Activated CD4-positive, alpha-beta T cell treated with anti-CD3 and anti-CD28 coated beads, Interleukin-2, amount 50 U/mL, for 1 hour (primary cell): ENCODE results near the gene PBXIP1.
A peak's percentile ranks its signal among the peaks of the same experiment; 100 is the strongest.
"Not testable (repeated sequence)": the region's sequence is repeated elsewhere in the genome, so short reads cannot be mapped to it uniquely, and the experiment has no call there.

Source experiments
- DNase-seq: peaks from one replicate; pipeline ENCODE4 v3.0.0-alpha.2; 2020

Gene PBXIP1

DNA sequence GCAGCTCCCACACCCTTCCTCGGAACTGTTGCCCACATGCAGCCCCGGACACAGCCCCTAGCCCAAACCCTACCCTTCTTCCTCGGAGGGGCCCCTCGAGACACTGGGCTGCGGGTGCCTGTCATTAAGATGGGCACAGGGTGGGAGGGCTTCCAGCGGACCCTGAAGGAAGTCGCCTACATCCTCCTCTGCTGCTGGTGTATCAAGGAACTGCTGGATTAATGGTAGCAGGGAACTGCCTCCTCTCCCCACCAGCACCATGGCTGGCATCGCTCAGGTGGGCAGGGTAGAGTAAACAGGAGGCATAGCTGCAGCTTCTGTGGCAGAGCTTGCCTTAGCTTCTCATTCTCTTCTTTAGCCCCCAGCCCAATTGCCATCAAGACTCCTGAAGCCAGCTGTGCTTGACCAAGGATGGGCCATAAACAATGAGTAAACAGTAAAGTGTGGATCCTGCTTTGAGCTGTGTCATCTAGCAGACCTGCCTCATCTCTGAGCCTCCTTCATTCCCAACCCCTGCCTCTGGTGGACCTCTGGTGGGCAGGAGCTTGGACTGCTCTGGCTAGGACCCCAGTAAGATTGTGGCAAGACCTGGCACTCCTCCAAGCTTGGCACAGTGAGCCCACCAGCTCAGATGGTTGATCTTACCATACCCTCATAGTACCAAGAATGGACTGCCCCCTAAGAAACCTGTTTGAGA lies 37.8 kb upstream of the PBXIP1 start, which contains the start of gene LENEP:
Gene LENEP (plus strand): TSS at position 15 of the 697 bp plus-strand sequence. CDS start 22 bp downstream, at position 37.
- no peak for DNase-seq

GRCh38 chr1:154992721-154993571 lies 37.0 kb upstream of the PBXIP1 start:
- DNase-seq: no peak

GRCh38 chr1:154990276-154990675 lies 34.4 kb upstream of the PBXIP1 start:
- DNase-seq: no peak

- no peak for DNase-seq
Observed at GRCh38 chr1:154989195-154989860, 33.4 kb upstream of the PBXIP1 start.

DNA sequence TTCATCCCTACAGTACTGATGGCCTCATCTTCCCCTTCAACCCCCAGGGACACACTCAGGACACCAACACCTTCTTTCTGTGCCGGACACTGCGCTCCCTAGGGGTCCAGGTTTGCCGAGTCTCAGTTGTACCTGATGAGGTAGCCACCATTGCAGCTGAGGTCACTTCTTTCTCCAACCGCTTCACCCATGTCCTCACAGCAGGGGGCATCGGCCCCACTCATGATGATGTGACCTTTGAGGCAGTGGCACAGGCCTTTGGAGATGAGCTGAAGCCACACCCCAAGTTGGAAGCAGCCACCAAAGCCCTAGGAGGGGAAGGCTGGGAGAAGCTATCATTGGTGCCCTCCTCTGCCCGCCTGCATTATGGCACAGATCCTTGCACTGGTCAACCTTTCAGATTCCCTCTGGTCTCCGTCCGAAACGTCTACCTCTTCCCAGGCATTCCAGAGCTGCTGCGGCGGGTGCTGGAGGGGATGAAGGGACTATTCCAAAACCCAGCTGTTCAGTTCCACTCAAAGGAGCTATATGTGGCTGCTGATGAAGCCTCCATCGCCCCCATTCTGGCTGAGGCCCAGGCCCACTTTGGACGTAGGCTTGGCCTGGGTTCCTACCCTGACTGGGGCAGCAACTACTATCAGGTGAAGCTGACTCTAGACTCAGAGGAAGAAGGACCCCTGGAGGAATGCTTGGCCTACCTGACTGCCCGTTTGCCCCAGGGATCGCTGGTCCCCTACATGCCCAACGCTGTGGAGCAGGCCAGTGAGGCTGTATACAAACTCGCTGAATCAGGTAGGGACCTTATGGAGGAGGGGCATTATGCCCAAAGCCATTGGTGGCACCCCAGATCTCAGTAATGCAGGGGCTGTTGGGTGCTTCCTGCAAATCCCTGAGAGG lies 32.4 kb upstream of the PBXIP1 start:
- no peak for DNase-seq

DNA sequence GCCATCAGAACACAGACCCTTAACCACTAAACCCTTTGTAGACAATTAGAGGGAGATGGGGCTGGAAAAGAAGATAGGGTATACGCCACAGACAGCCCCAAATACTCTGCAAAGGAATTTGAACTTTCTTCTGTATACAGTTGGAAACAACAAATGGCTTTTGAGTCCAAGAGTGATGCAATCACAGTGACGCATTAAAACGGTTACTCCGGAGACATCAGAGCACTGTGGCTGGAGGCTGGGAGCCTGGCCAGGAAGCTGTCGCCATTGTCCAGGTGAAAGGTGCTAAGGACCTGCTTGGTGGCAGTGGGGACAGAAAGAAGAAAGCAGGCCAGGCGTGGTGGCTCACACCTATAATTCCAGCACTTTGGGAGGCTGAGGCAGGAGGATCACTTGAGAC lies 31.4 kb upstream of the PBXIP1 start:
- DNase-seq: no peak

DNA sequence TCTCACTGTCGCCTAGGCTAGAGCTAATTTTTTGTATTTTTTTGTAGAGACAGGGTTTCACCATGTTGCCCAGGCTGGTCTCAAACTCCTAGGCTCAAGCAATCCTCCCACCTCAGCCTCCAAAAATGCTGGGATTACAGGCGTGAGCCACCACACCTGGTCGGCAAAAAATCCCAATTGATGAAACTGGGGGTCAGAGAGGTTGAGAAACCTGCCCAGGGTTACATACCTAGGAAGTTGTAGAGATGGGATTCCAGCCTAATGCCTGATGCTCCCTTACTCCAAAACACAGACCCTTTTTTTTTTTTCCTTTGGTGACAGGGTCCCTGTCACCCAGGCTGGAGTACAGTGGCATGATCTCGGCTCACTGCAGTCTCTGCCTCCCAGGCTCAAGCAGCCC lies 30.8 kb upstream of the PBXIP1 start:
- DNase-seq: not testable (repeated sequence)

DNA sequence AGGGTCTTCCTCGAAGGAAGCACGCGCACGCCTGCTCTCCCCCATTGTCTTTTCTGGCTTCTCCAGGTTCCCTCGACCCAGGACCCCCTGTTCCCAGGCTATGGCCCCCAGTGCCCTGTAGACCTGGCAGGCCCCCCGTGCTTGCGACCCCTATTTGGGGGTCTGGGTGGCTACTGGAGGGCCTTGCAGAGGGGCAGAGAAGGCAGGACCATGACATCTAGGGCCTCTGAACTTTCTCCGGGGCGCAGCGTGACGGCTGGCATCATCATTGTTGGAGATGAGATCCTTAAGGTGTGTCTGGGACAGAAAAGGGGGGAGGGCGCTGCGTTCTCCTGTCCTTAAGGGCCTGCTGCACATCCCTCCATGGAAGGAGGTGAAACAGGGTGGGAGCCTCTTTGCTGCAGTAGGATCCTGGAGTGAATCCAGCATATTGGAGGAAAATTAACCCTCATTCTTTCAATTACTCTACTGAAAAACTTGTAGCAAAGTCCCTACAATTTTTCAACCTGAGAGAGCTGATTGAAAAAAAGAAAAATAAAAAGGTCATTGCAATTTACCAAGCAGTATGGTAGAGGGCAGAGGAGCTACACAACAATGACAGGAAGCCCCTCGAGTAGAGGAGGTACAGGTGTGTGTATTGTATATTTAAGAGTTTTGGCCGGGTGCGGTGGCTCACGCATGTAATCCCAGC lies 28.0 kb upstream of the PBXIP1 start:
- DNase-seq: no peak

DNA sequence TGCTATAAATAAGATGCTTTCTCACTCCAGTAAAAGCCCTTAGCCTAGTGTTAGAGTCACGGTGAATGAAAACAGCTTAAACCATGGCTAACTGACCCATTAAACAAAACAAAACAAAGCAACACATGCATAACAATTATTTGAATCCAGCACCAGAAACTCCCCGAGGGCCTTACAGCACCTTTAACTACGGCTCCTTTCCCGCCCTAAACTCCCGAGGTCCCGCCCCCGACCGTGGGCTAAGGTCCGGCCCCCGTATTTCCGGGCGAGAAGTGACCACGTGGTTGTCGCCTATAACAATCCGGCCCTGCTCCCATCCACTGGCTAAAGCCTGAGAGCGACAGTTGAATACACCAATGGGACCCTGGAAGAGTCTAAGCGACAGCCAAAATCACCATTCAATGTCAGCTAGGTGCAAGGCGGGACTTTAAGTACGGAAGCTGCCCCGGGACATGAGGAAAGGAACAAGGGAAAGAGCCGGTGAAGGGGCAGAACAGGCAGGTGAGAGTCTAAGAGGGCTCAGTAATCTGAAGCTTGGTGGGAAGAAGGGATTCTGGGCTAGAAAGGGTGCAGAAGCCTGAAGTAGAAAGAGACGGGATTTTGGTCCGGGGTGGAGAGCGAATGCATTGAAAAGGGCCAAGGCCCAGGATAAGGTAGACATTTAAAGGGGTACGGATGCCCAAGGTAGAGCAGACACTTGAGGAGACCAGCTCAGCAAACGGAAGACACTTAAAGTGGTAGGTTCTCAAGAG lies 27.2 kb upstream of the PBXIP1 start, which contains the start of gene FLAD1:
Gene FLAD1 (plus strand): TSS at position 448 of the 752 bp plus-strand sequence. CDS start 351 bp downstream, outside the sequence.
- DNase-seq: peak; percentile 92

DNA sequence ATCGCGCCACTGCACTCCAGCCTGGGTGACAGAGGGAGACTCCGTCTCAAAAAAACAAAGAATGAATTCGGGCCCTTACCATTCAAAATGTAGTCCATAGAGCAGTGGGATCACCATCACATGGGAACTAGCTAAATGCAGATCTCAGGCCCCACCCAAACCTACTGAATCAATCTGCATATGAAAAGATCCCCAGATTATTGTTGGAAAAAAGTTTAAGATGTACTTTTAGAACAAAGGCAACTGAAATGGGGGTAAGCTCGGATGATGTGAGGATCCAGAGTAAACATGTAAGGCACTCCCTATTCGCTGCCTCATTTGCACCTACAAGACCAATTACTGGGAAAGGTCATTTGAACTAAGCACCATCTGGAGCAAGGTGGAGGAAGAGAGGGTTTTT lies 26.4 kb upstream of the PBXIP1 start:
- no peak for DNase-seq

DNA sequence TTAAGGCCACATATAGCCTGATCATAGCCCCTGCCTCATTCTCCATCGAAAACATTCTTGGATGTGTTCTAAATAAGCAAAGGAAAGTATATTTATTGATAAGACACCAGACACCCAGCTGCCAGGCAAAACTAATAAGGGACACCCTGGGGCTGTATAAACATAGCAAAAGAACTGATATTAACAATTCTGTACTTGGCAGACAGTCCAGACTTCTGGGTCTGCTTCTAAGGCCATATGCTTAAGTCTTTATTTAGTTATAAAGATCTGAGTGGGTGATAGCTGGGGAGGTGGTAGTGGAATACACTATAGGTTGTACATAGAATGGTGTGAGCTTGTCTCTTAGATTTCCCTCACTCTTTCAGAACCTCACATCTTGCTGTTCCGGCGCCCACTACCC lies 22.5 kb upstream of the PBXIP1 start:
- DNase-seq: no peak

GRCh38 chr1:154977762-154978161 lies 21.9 kb upstream of the PBXIP1 start:
- not testable (repeated sequence) for DNase-seq

GRCh38 chr1:154975409-154976059 lies 19.6 kb upstream of the PBXIP1 start:
- peak; percentile 34 for DNase-seq

DNA sequence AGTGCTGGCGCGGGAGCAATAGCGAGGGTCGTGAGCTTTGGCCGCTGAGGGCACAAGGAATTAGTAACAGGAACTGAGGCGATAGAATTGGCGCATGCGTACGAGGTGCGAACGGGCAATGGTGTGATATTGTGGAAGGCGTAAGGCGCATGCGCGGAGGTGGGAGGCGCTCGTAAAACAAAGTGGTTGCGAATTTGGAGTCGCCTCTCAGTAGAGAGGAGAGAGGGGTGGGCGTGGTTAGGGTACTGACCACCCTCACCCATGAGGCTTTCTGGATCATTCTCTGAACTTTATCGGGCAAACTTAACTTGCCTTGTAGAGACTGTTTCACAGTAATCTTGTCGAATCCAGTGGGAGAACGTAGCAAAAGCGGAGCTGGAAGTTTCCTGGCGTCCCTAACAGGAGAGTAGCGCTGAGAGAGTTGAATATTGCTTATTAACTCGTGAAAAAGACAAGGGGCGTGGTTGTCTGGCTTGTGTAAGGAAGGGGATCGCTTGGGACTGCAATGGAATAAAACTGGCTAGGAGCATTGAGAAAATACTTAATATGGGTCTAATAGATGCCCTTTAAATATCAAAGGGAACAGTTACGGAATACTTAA lies 19.0 kb upstream of the PBXIP1 start:
- peak; percentile 92 for DNase-seq

- peak; percentile 95 for DNase-seq
Observed at GRCh38 chr1:154974102-154974807, 18.4 kb upstream of the PBXIP1 start, which contains the start of gene CKS1B. CKS1B (plus strand) TSS chr1:154974681; CDS start chr1:154974746, 65 bp downstream.

- DNase-seq: peak; percentile 91
Observed at GRCh38 chr1:154973344-154974101, 17.6 kb upstream of the PBXIP1 start.

DNA sequence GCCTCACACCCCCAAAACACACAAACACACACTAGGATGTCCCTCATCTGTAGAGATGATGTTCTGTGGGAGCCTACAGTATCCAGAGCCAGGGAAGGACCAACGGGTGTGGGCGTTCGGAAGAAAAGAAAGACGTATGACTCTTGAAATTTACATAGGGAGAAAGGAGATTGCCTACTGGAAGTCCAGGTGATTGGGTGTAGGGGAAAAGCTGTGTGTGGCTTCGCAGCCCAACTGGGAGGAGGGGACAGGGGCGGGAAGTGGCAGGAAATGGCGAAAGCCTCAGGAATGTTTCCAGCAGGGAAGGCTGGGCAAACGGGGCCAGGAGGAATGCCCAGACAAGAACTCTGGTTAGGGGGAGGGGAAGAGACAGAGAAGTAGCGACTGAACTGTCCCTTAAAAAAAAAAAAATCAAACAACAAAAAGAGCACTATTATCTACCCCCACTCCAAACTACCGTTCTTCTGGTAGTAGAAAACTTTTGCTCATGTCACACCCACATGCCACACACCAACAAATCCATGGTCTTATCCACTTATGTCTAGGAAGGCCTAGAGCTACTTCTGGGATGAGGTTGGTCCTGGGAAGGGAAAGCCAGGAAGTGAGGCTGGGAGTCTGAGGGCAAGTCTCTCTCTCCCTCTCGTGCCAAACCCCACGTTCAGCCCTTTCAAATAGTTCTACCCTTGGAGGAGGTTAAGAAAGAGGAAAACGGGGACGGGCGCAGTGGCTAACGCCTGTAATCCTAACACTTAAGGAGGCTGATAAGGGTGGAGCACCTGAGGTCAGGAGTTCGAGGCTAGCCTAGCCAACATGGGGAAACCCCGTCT lies 16.8 kb upstream of the PBXIP1 start:
- no peak for DNase-seq

GRCh38 chr1:154972213-154972516 lies 16.3 kb upstream of the PBXIP1 start:
- no peak for DNase-seq
